IMR-90 (cell line): ENCODE measurements around the gene NDUFAF2. TPM values are rescaled to one million over a fixed set of nuclear protein-coding genes. Genes with fewer than 3 reads are reported as not detected.

Source experiments
- ATAC-seq: fragments of 200-7000 bp; cut with Tn5 transposase; 2 replicates; pipeline ENCODE4 v1.9.1; 2020; ENCODE audit warnings: low read depth, mild to moderate bottlenecking, moderate library complexity
- BruUV-seq: library from RNA; stranded (reverse); fragments of 400-500 nt; replicated peaks from 2 replicates; lab custom pipeline; 2021; lab: Mats Ljungman, UMichigan
- CTCF ChIA-PET: fragments of 300-600 bp; formaldehyde crosslinking; extraction: SDS; loops from one replicate; lab custom pipeline; 2021; ENCODE audit warnings: antibody characterized with exemption; lab: Yijun Ruan, JAX
- POLR2A ChIA-PET: fragments of 300-600 bp; sonication (Branson Sonifier 250); formaldehyde crosslinking; loops from one replicate; lab custom pipeline; 2022; ENCODE audit warnings: antibody characterized with exemption; ENCODE audit not compliant: unreplicated experiment; lab: Charles Lee
- DNase-seq: peaks from one replicate; pipeline ENCODE4 v3.0.0; 2013
- H2AFZ ChIP-seq: replicated peaks from 2 replicates; pipeline ENCODE3; 2013; ENCODE audit warnings: low read length, mild to moderate bottlenecking; ENCODE audit not compliant: poor library complexity
- H2AK5ac ChIP-seq: 2 replicates; pipeline ENCODE4 v1.6.1; 2013; ENCODE audit warnings: low read depth, low read length, inconsistent platforms
- H2AK9ac ChIP-seq: replicated peaks from 2 replicates; pipeline ENCODE3; 2013; ENCODE audit warnings: mild to moderate bottlenecking, low read depth, low read length, moderate library complexity; ENCODE audit not compliant: poor library complexity
- H2BK120ac ChIP-seq: 2 replicates; pipeline ENCODE4 v1.6.1; 2013; ENCODE audit warnings: low read depth, low read length, inconsistent platforms
- H2BK15ac ChIP-seq: 3 replicates; pipeline ENCODE4 v1.6.1; 2013; ENCODE audit warnings: low read depth, low read length, inconsistent platforms
- H2BK20ac ChIP-seq: 2 replicates; pipeline ENCODE4 v1.6.1; 2013; ENCODE audit warnings: low read depth, mild to moderate bottlenecking, inconsistent platforms, low read length, moderate library complexity
- H2BK5ac ChIP-seq: 2 replicates; pipeline ENCODE4 v1.6.1; 2013; ENCODE audit warnings: mild to moderate bottlenecking, low read depth, low read length, inconsistent platforms; ENCODE audit not compliant: poor library complexity, severe bottlenecking
- H3K14ac ChIP-seq: replicated peaks from 2 replicates; pipeline ENCODE4 v1.6.1; 2013; ENCODE audit warnings: low read depth, low read length, inconsistent platforms
- H3K18ac ChIP-seq: 2 replicates; pipeline ENCODE4 v1.6.1; 2013; ENCODE audit warnings: low read depth, low read length, control low read depth
- H3K23ac ChIP-seq: 2 replicates; pipeline ENCODE4 v1.6.1; 2013; ENCODE audit warnings: low read depth, low read length, inconsistent platforms
- H3K27ac ChIP-seq: 2 replicates; pipeline ENCODE4 v1.5.1; 2013; ENCODE audit warnings: mild to moderate bottlenecking, control low read depth, low read length; ENCODE audit not compliant: insufficient read depth
- H3K27me3 ChIP-seq: 2 replicates; pipeline ENCODE4 v1.6.1; 2013; ENCODE audit warnings: low read length; ENCODE audit not compliant: control insufficient read depth, insufficient read depth
- H3K36me3 ChIP-seq: 2 replicates; pipeline ENCODE4 v1.6.1; 2013; ENCODE audit warnings: low read length, mixed read lengths; ENCODE audit not compliant: control insufficient read depth, insufficient read depth
- H3K4ac ChIP-seq: 2 replicates; pipeline ENCODE4 v1.6.1; 2013; ENCODE audit warnings: low read depth, low read length, inconsistent platforms
- H3K4me1 ChIP-seq: 2 replicates; pipeline ENCODE4 v1.6.1; 2013; ENCODE audit warnings: low read length, mixed read lengths; ENCODE audit not compliant: control insufficient read depth, insufficient read depth
- H3K4me2 ChIP-seq: 2 replicates; pipeline ENCODE4 v1.6.1; 2013; ENCODE audit warnings: low read depth, mild to moderate bottlenecking, control low read depth, low read length, moderate library complexity
- H3K4me3 ChIP-seq: 2 replicates; pipeline ENCODE4 v1.5.1; 2013; ENCODE audit warnings: low read depth, mild to moderate bottlenecking, control low read depth, low read length, moderate library complexity; ENCODE audit not compliant: insufficient read depth
- H3K56ac ChIP-seq: 2 replicates; pipeline ENCODE4 v1.6.1; 2013; ENCODE audit warnings: low read length, inconsistent platforms; ENCODE audit not compliant: insufficient read depth; ENCODE audit errors: extremely low read depth
- H3K79me1 ChIP-seq, 2 experiments: 2 replicates each; pipeline ENCODE4 v1.6.1; 2013; ENCODE audit warnings: low read length in 2 of 2, inconsistent platforms in 1 of 2, low read depth in 1 of 2
- H3K9ac ChIP-seq: 2 replicates; pipeline ENCODE4 v1.6.1; 2013; ENCODE audit warnings: low read depth, low read length, control low read depth
- H3K9me1 ChIP-seq: 2 replicates; pipeline ENCODE4 v1.6.1; 2013; ENCODE audit warnings: low read length, inconsistent platforms; ENCODE audit not compliant: insufficient read depth
- H3K9me3 ChIP-seq: 2 replicates; pipeline ENCODE4 v1.6.1; 2013; ENCODE audit warnings: low read length; ENCODE audit not compliant: control insufficient read depth, insufficient read depth
- H4K20me1 ChIP-seq: 2 replicates; pipeline ENCODE4 v1.6.1; 2013; ENCODE audit warnings: low read length, inconsistent platforms; ENCODE audit not compliant: insufficient read depth
- H4K5ac ChIP-seq: 2 replicates; pipeline ENCODE4 v1.6.1; 2013; ENCODE audit warnings: mild to moderate bottlenecking, low read depth, low read length, control low read depth
- H4K8ac ChIP-seq, 2 experiments: 2 replicates each; pipeline ENCODE4 v1.6.1; 2013; ENCODE audit warnings: low read depth in 2 of 2, low read length in 2 of 2, control low read depth in 1 of 2, inconsistent platforms in 1 of 2
- H4K91ac ChIP-seq: 2 replicates; pipeline ENCODE4 v1.6.1; 2013; ENCODE audit warnings: low read depth, low read length, inconsistent platforms; ENCODE audit not compliant: insufficient read depth
- BHLHE40 ChIP-seq: fragments of 150-350 bp; IDR thresholded peaks from 2 replicates; pipeline ENCODE4 v1.6.1; 2016; ENCODE audit warnings: mild to moderate bottlenecking, low read depth, low read length
- CEBPB ChIP-seq: IDR thresholded peaks from 2 replicates; pipeline ENCODE4 v1.6.1; 2012; ENCODE audit warnings: low read depth, low read length, improper control_type of control experiment
- CHD1 ChIP-seq: IDR thresholded peaks from 2 replicates; pipeline ENCODE4 v1.6.1; 2012; ENCODE audit warnings: low read depth, low read length, improper control_type of control experiment
- CTCF ChIP-seq: conservative IDR thresholded peaks from 2 replicates; pipeline ENCODE4 v1.5.1; 2012; ENCODE audit warnings: mild to moderate bottlenecking, low read depth, low read length, improper control_type of control experiment
- ELK1 ChIP-seq: fragments of 150-350 bp; IDR thresholded peaks from 2 replicates; pipeline ENCODE4 v1.6.1; 2016; ENCODE audit warnings: low read depth, mild to moderate bottlenecking, low read length, moderate library complexity, borderline replicate concordance
- FOS ChIP-seq: fragments of 150-350 bp; IDR thresholded peaks from 2 replicates; pipeline ENCODE4 v1.6.1; 2016; ENCODE audit warnings: low read depth, low read length
- MAFK ChIP-seq: IDR thresholded peaks from 2 replicates; pipeline ENCODE4 v1.6.1; 2012; ENCODE audit warnings: low read depth, low read length, improper control_type of control experiment
- MAZ ChIP-seq: IDR thresholded peaks from 2 replicates; pipeline ENCODE4 v1.6.1; 2012; ENCODE audit warnings: low read depth, mild to moderate bottlenecking, low read length, improper control_type of control experiment, moderate library complexity, borderline replicate concordance
- MXI1 ChIP-seq: IDR thresholded peaks from 2 replicates; pipeline ENCODE4 v1.6.1; 2012; ENCODE audit warnings: low read depth, mild to moderate bottlenecking, low read length, moderate library complexity, borderline replicate concordance
- NFE2L2 ChIP-seq: fragments of 150-350 bp; IDR thresholded peaks from 2 replicates; pipeline ENCODE4 v1.6.1; 2016; ENCODE audit warnings: low read depth, mild to moderate bottlenecking, low read length
- POLR2A ChIP-seq: IDR thresholded peaks from 2 replicates; pipeline ENCODE4 v1.6.1; 2012; ENCODE audit warnings: mild to moderate bottlenecking, low read depth, low read length
- RAD21 ChIP-seq: IDR thresholded peaks from 2 replicates; pipeline ENCODE4 v1.6.1; 2012; ENCODE audit warnings: low read length, improper control_type of control experiment
- RCOR1 ChIP-seq: IDR thresholded peaks from 2 replicates; pipeline ENCODE4 v1.6.1; 2012; ENCODE audit warnings: mild to moderate bottlenecking, low read length, improper control_type of control experiment; ENCODE audit not compliant: insufficient replicate concordance
- RFX5 ChIP-seq: IDR thresholded peaks from 2 replicates; pipeline ENCODE4 v1.8.0; 2012; ENCODE audit warnings: low read depth, mild to moderate bottlenecking, low read length, moderate library complexity
- SMC3 ChIP-seq: fragments of 150-350 bp; IDR thresholded peaks from 2 replicates; pipeline ENCODE4 v1.6.1; 2016; ENCODE audit warnings: low read depth, mild to moderate bottlenecking, antibody characterized with exemption, low read length, moderate library complexity
- USF2 ChIP-seq: fragments of 150-350 bp; IDR thresholded peaks from 2 replicates; pipeline ENCODE4 v1.6.1; 2017; ENCODE audit warnings: mild to moderate bottlenecking, antibody characterized with exemption, low read length, low read depth
- WGBS, 2 experiments: methylation state at CpG; one replicate each; pipeline versions ENCODE4 v1.1.5 to v1.1.7; 2013; ENCODE audit warnings: missing lambda C conversion rate in 2 of 2; ENCODE audit not compliant: insufficient read length in 1 of 2; ENCODE audit errors: extremely low coverage in 2 of 2; 5-methylcytosine and 5-hydroxymethylcytosine counted together
- dilution Hi-C: fragments of 300-500 bp; cut with HindIII; formaldehyde crosslinking; loops from one replicate; pipeline ENCODE4 v1.14.3; 2018; ENCODE audit warnings: low sequenced_read_pairs; ENCODE audit not compliant: unreplicated experiment
- in situ Hi-C: fragments of 300-500 bp; cut with MboI; formaldehyde crosslinking; loops from 3 replicates; pipeline ENCODE4 v1.14.3; 2019; ENCODE audit warnings: low sequenced_read_pairs, inconsistent platforms, mixed read lengths
- intact Hi-C: fragments of 100-400 bp; cut with micrococcal nuclease; formaldehyde crosslinking; loops from 2 replicates; pipeline ENCODE4 v1.10.0; 2022
- polyA plus RNA-seq, 3 experiments: library from polyadenylated mRNA; depleted of rRNA; stranded (reverse); fragments of >200 nt; gene quantifications; 2 replicates each; pipeline ENCODE4 v1.2.3, GENCODE V29; 2012; ENCODE audit warnings: low replicate concordance in 1 of 3
- total RNA-seq: library from RNA; depleted of rRNA; stranded (reverse); fragments of >200 nt; gene quantifications from 2 replicates; pipeline ENCODE4 v1.2.3, GENCODE V29; 2012

NDUFAF2 gene
- total and polyA plus RNA-seq, 2 of the 4 experiments (the other 2 are of a cell fraction) = 11.8 to 24.7 TPM

GRCh38 chr5:60992871-60993270 lies 47.9 kb downstream of the NDUFAF2 start:
- POLR2A ChIA-PET = no interaction called here
- H4K8ac ChIP-seq = no peak overlapping the region
- H2AK9ac ChIP-seq = no peak overlapping the region
- H3K56ac ChIP-seq = no peak overlapping the region
- 0 out of 2 replicates have a peak, but pooled peaks cover 5% of the 10 kb centered on the region for H3K9me1 ChIP-seq
- peaks cover 4% of the 10 kb centered on the region; the same call in 1 of the 2 replicates for H3K9me3 ChIP-seq
- H2AFZ ChIP-seq = no peak overlapping the region
- no peak overlapping the region for H2BK20ac ChIP-seq
- H2BK120ac ChIP-seq = no peak overlapping the region
- H2BK15ac ChIP-seq = no peak overlapping the region
- 100% methylated on average over 3 of the region's 6 CpGs; no CpG with 5 or more reads in 1 of the 2 experiments for WGBS, 2 experiments
- no peak overlapping the region for H3K18ac ChIP-seq
- BruUV-seq = no TSS peak
- H4K91ac ChIP-seq = no peak overlapping the region
- no peak overlapping the region for H4K5ac ChIP-seq
- H3K4me3 ChIP-seq = no peak overlapping the region
- TF ChIP-seq MAZ = no peak
- no peak for TF ChIP-seq CEBPB
- TF ChIP-seq ELK1 = no peak
- no peak for TF ChIP-seq BHLHE40
- no peak for TF ChIP-seq RCOR1
- no peak for TF ChIP-seq RFX5
- no peak for TF ChIP-seq USF2
- no peak for TF ChIP-seq FOS
- TF ChIP-seq MXI1 = no peak
- no peak for TF ChIP-seq POLR2A
- no peak for TF ChIP-seq RAD21
- TF ChIP-seq CTCF = no peak
- no peak for TF ChIP-seq CHD1
- TF ChIP-seq MAFK = no peak
- TF ChIP-seq SMC3 = no peak
- no peak for TF ChIP-seq NFE2L2
- intact Hi-C loops (no loop called here), dilution Hi-C loops (no loop called here), in situ Hi-C loops (no loop called here)
- no peak overlapping the region for H3K4me2 ChIP-seq
- H2AK5ac ChIP-seq = no peak overlapping the region
- H2BK5ac ChIP-seq = no peak overlapping the region
- H3K4ac ChIP-seq = no peak overlapping the region
- DNase-seq (no peak), ATAC-seq (no peak)
- no peaks in the 10 kb centered on the region for H3K27me3 ChIP-seq
- H3K23ac ChIP-seq = no peak overlapping the region
- no peak overlapping the region for H3K27ac ChIP-seq
- no peak overlapping the region for H3K9ac ChIP-seq
- CTCF ChIA-PET = interaction anchor here (0.6 kb wide), 1 partner anchor 627 kb away, joined by 3 read pairs; no protein-coding TSS in a partner anchor
- H3K79me1 ChIP-seq = peaks cover 9 to 17% of the 10 kb centered on the region in 2 experiments
- H4K20me1 ChIP-seq = peaks cover 7% of the 10 kb centered on the region; the same call in 1 of the 2 replicates
- no peak overlapping the region for H3K14ac ChIP-seq
- H3K4me1 ChIP-seq = no peaks in the 10 kb centered on the region
- H3K36me3 ChIP-seq = no peaks in the 10 kb centered on the region
